Testis (tissue), 3 donors: ENCODE measurements around the gene GOLGA5. TPM values are rescaled to one million over a fixed set of nuclear protein-coding genes. Genes with fewer than 3 reads are reported as not detected.

Source experiments
- DNase-seq: peaks from one replicate; pipeline ENCODE4 v3.0.0-alpha.2; 2019
- H3K27ac ChIP-seq, 2 donors: fragments of 200-600 bp; sonication (generic); one replicate each; pipeline ENCODE4 v1.5.1; 2019
- H3K27me3 ChIP-seq: fragments of 200-600 bp; sonication (generic); one replicate; pipeline ENCODE4 v1.5.1; 2019
- H3K36me3 ChIP-seq: fragments of 200-600 bp; sonication (generic); one replicate; pipeline ENCODE4 v1.5.1; 2017; ENCODE audit warnings: low read depth; ENCODE audit errors: missing control alignments
- H3K4me1 ChIP-seq: fragments of 200-600 bp; sonication (generic); one replicate; pipeline ENCODE4 v1.5.1; 2019
- H3K4me3 ChIP-seq, 2 donors: fragments of 200-600 bp; sonication (generic); one replicate each; pipeline ENCODE4 v1.5.1; 2017 to 2019
- H3K9me3 ChIP-seq: fragments of 200-600 bp; sonication (generic); one replicate; pipeline ENCODE4 v1.5.1; 2017
- CTCF ChIP-seq, 3 experiments: fragments of 450-650 bp in 2 of 3; fragments of 200-600 bp in 1 of 3; sonication (generic) in 1 of 3; IDR thresholded peaks; one replicate each; pipeline ENCODE4 v1.5.1; 2016 to 2019; ENCODE audit warnings: antibody characterized with exemption in 3 of 3, mild to moderate bottlenecking in 2 of 3, moderate library complexity in 1 of 3
- POLR2A ChIP-seq: fragments of 450-650 bp; IDR thresholded peaks from one replicate; pipeline ENCODE4 v1.6.1; 2017; ENCODE audit warnings: antibody characterized with exemption, mild to moderate bottlenecking, moderate library complexity
- WGBS, 2 donors: methylation state at CpG; one replicate each; pipeline ENCODE4 v1.1.5; 2018; 5-methylcytosine and 5-hydroxymethylcytosine counted together
- intact Hi-C: fragments of 100-400 bp; cut with DNase I; formaldehyde crosslinking; loops from one replicate; pipeline ENCODE4 v1.15.1; 2023; ENCODE audit warnings: low total_unique reads
- polyA plus RNA-seq: library from polyadenylated mRNA; stranded (reverse); fragments of 350-450 nt; fragmentation: Illumina TruSeq; extraction: RNeasy Lipid Tissue Mini Kit (QIAGEN cat#74804); gene quantifications from one replicate; pipeline ENCODE4 v1.2.3, GENCODE V29; 2014; ENCODE audit warnings: low read depth, low replicate concordance; ENCODE audit not compliant: insufficient read depth
- total RNA-seq, 2 donors: library from RNA; depleted of rRNA; stranded (reverse); fragments of >200 nt; gene quantifications; one replicate each; pipeline ENCODE4 v1.2.3, GENCODE V29; 2016

The GOLGA5 gene
- total and polyA plus RNA-seq, 3 donors from 2014 or later = 46.8 to 92.0 (median 78.2) TPM

DNA sequence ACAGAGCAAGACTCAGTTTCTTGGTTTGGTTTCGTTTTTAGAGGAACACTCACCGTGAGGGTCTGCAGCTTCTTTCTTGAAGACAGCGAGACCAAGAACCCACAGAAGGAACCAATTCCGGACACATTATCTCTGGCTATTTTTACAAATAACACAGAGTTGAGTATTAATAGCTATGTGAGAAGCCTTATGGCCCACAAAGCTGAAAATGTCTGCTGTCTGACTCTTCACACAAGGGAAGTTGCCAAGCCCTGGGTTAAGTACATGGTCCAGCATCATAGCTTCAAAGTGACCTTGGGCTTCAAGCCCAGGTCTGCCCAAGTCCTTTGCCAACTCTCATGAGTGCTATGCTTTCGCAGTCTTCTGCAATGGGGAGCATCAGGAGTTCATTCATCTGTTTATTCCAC lies 43.1 kb upstream of the GOLGA5 start:
- peak overlapping the region; percentile 9 to 45 for H3K4me3 ChIP-seq
- no peaks in the 10 kb centered on the region for H3K9me3 ChIP-seq
- intact Hi-C loops = no loop called here
- DNase-seq = peak; percentile 78
- H3K4me1 ChIP-seq = peaks cover 22% of the 10 kb centered on the region
- no peaks in the 10 kb centered on the region for H3K36me3 ChIP-seq
- no peak for TF ChIP-seq POLR2A
- H3K27ac ChIP-seq = peak overlapping the region; percentile 21 to 66
- H3K27me3 ChIP-seq = no peaks in the 10 kb centered on the region
- WGBS, 2 donors = 24 to 42% methylated on average over 5 of the region's 5 CpGs

- intact Hi-C loops = no loop called here
Measured at GRCh38 chr14:92751819-92752218, 42.3 kb upstream of the GOLGA5 start.

DNA sequence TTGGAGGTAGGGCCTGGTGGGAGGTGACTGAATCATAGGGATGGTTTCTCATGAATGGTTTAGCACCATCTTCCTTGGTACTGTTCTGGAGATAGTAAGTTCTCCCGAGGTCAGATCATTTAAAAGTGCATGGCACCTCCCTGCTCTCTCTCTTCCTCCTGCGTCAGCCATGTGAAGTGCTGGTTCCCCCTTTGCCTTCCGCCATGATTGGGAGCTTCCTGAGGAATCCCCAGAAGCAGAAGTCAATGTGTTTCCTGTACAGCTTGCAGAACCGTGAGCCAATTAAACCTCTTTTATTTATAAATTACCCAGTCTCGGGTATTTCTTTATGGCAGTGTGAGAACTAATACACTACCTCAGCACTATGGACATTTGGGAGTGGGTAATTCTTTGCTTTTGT lies 40.9 kb upstream of the GOLGA5 start:
- WGBS, 2 donors = 71 to 73% methylated on average over 5 of the region's 5 CpGs
- TF ChIP-seq POLR2A = no peak
- TF ChIP-seq CTCF (IDR thresholded peaks at IDR 0.05) = no peak
- intact Hi-C loops = no loop called here
- H3K27me3 ChIP-seq = no peaks in the 10 kb centered on the region
- peaks cover 18% of the 10 kb centered on the region for H3K4me1 ChIP-seq
- H3K4me3 ChIP-seq = no peak overlapping the region
- H3K36me3 ChIP-seq = no peaks in the 10 kb centered on the region
- H3K27ac ChIP-seq = no peak overlapping the region
- no peak for DNase-seq
- no peaks in the 10 kb centered on the region for H3K9me3 ChIP-seq

More at GRCh38 chr14:92751819-92752218, 42.3 kb upstream of the GOLGA5 start:
- Histone ChIP-seq H3K27ac (no peak overlapping the region), H3K4me1 (peaks cover 22% of the 10 kb centered on the region), H3K36me3 (no peaks in the 10 kb centered on the region), H3K27me3 (no peaks in the 10 kb centered on the region), H3K4me3 (no peak overlapping the region), H3K9me3 (no peaks in the 10 kb centered on the region)
- DNase-seq = no peak
- TF ChIP-seq CTCF (IDR thresholded peaks at IDR 0.05) = no peak
- TF ChIP-seq POLR2A = no peak
- WGBS, 2 donors = 60 to 64% methylated on average over 4 of the region's 4 CpGs

GRCh38 chr14:92754966-92755365 lies 39.1 kb upstream of the GOLGA5 start:
- Histone ChIP-seq H3K36me3 (no peaks in the 10 kb centered on the region), H3K27me3 (no peaks in the 10 kb centered on the region), H3K4me1 (peaks cover 18% of the 10 kb centered on the region), H3K9me3 (no peaks in the 10 kb centered on the region), H3K27ac (no peak overlapping the region), H3K4me3 (no peak overlapping the region)
- TF ChIP-seq CTCF (IDR thresholded peaks at IDR 0.05) = no peak
- no peak for TF ChIP-seq POLR2A
- DNase-seq = no peak
- 89 to 94% methylated on average over 1 of the region's 1 CpG for WGBS, 2 donors
- intact Hi-C loops = no loop called here

DNA sequence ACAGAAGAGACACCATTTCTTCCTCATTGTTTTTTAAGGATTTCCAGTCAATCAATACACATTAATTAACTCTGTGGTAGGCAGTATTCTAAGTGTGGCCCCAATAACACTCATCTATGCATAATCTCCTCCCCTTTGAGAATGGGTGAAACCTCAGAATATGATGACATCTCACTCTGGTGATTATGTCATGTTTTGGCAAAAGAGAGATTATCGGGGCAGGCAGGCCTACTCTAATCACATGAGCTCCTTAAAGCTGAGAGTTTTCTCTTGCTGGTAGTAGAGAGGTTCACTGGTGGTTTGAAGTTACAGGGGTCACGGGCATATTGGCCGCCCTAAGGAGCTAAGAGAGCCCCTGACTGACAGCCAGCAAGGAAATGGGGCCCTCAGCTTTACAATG lies 38.6 kb upstream of the GOLGA5 start:
- no peak overlapping the region for H3K4me3 ChIP-seq
- H3K27ac ChIP-seq = no peak overlapping the region
- H3K4me1 ChIP-seq = peaks cover 18% of the 10 kb centered on the region
- H3K36me3 ChIP-seq = no peaks in the 10 kb centered on the region
- intact Hi-C loops = no loop called here
- H3K27me3 ChIP-seq = no peaks in the 10 kb centered on the region
- TF ChIP-seq POLR2A (no peak), CTCF (IDR thresholded peaks at IDR 0.05) (no peak)
- WGBS, 2 donors = 85 to 94% methylated on average over 3 of the region's 3 CpGs
- H3K9me3 ChIP-seq = no peaks in the 10 kb centered on the region
- no peak for DNase-seq
